Breast epithelium (tissue), 4 donors: ENCODE measurements around the gene CARS2. TPM values are rescaled to one million over a fixed set of nuclear protein-coding genes. Genes with fewer than 3 reads are reported as not detected.

ENCODE experiments used
- DNase-seq, 2 donors: peaks; one replicate each; pipeline ENCODE4 v3.0.0-alpha.2; 2019; ENCODE audit warnings: low spot score in 2 of 2
- H3K27ac ChIP-seq, 2 donors: fragments of 200-600 bp; sonication (generic) in 1 of 2; one replicate each; pipeline ENCODE4 v1.5.1; 2016 to 2019; ENCODE audit warnings: mild to moderate bottlenecking in 1 of 2
- H3K27me3 ChIP-seq, 2 donors: fragments of 200-600 bp; sonication (generic) in 1 of 2; one replicate each; pipeline versions ENCODE4 v1.5.1 to v1.6.0; 2017 to 2019; ENCODE audit warnings: control low read depth in 1 of 2, mild to moderate bottlenecking in 1 of 2
- H3K36me3 ChIP-seq: fragments of 200-600 bp; one replicate; pipeline ENCODE4 v1.5.1; 2019
- H3K4me1 ChIP-seq, 2 donors: fragments of 200-600 bp; sonication (generic); one replicate each; pipeline ENCODE4 v1.5.1; 2016 to 2019; ENCODE audit warnings: control low read depth in 1 of 2
- H3K4me3 ChIP-seq, 3 donors: fragments of 200-600 bp; sonication (generic); 1 replicate in 2 of 3; 2 replicates in 1 of 3; pipeline ENCODE4 v1.5.1; 2016 to 2019; ENCODE audit warnings: mild to moderate bottlenecking in 3 of 3, moderate library complexity in 2 of 3
- H3K9me3 ChIP-seq, 2 donors: fragments of 200-600 bp; sonication (generic) in 1 of 2; one replicate each; pipeline ENCODE4 v1.5.1; 2016 to 2019; ENCODE audit warnings: control low read depth in 1 of 2
- CTCF ChIP-seq, 3 donors: fragments of 450-650 bp; IDR thresholded peaks; one replicate each; pipeline ENCODE4 v1.5.1; 2016 to 2017; ENCODE audit warnings: antibody characterized with exemption in 3 of 3, mild to moderate bottlenecking in 3 of 3, moderate library complexity in 3 of 3
- POLR2A ChIP-seq: fragments of 450-650 bp; IDR thresholded peaks from one replicate; pipeline ENCODE4 v1.6.1; 2016; ENCODE audit warnings: antibody characterized with exemption, mild to moderate bottlenecking, moderate library complexity
- POLR2AphosphoS5 ChIP-seq, 3 donors: sonication (generic); formaldehyde crosslinking; IDR thresholded peaks; one replicate each; pipeline ENCODE4 v1.6.1; 2017; ENCODE audit warnings: antibody characterized with exemption in 3 of 3
- intact Hi-C: fragments of 100-400 bp; cut with DNase I; formaldehyde crosslinking; loops from one replicate; pipeline ENCODE4 v1.15.1; 2023; ENCODE audit warnings: low total_unique reads
- total RNA-seq, 3 donors: library from RNA; depleted of rRNA; stranded (reverse); fragments of >200 nt; gene quantifications; one replicate each; pipeline ENCODE4 v1.1.0, GENCODE V29; 2016

CARS2 gene
- 10 to 100 TPM; 59.8 to 79.8 (median 61.6) TPM for total RNA-seq

DNA sequence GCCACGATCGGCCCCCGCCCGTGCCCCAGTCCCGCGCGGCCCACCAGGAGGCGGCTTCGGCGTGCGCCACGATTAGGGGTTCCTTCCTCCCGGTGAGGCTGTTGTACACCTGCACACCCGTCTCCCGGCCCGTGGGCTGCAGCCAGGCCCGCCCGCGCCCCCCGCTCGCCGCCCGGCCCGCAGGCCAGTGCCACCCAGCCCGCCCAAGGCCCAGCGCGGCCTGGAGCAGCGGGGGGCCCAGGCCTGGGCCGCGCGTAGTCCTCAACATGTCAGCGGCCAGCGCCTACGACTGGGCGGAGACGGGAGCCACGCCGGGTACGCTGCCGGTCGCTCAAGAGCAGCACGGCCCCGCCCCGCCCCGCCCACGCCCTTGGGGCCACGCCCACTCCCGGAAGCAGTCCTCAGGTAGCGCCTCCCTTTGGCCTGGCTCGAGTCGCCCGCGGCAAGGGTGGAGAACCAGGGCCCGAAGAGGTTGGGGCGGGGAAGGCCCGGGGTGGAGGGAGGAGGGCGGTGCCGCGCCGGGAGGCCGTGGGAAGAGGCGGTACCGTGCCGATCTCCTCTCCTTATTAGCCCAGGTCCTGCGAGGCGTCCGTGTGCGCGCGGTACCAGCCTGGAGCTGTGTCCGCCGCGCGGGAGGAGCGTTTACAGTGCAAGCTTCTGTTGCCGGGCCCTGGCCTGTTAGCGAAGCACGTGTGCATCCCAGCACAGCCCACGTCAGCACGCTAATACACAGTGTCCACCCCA, at the start of gene CARS2:
TSS of gene CARS2 (minus strand) at position 291 of the 744 bp plus-strand sequence. CDS start at position 268, 23 bp downstream.
- Histone ChIP-seq H3K36me3 (no peaks in the 10 kb centered on the region), H3K9me3 (no peaks in the 10 kb centered on the region), H3K4me3 (peak within 1 kb of the TSS; percentile 65 to 99 (median 83)), H3K27ac (peak within 1 kb of the TSS; percentile 77 to 93), H3K27me3 (no peaks in the 10 kb centered on the region), H3K4me1 (peaks cover 0 to 10% of the 10 kb centered on the region in 2 donors)
- TF ChIP-seq POLR2AphosphoS5 (IDR thresholded peaks at IDR 0.05) (peak; percentile 45 to 52 (median 50)), POLR2A (no peak), CTCF (IDR thresholded peaks at IDR 0.05) (no peak)
- peak; percentile 91 to 98 for DNase-seq
- intact Hi-C loops, result no loop called here

- TF ChIP-seq CTCF (IDR thresholded peaks at IDR 0.05) (no peak), POLR2A (no peak), POLR2AphosphoS5 (IDR thresholded peaks at IDR 0.05) (no peak)
- peaks cover 4 to 8% of the 10 kb centered on the region in 2 donors for H3K9me3 ChIP-seq
- H3K36me3 ChIP-seq, result no peaks in the 10 kb centered on the region
- H3K27ac ChIP-seq, result no peak overlapping the region
- intact Hi-C loops, result no loop called here
- no peaks in the 10 kb centered on the region for H3K27me3 ChIP-seq
- H3K4me1 ChIP-seq, result no peaks in the 10 kb centered on the region
- H3K4me3 ChIP-seq, result no peak overlapping the region
- DNase-seq, result no peak
These were observed 42.4 kb upstream of the CARS2 start for GRCh38 chr13:110748271-110748670.

- intact Hi-C loops, result no loop called here
- H3K36me3 ChIP-seq, result no peaks in the 10 kb centered on the region
- no peak for DNase-seq
- peaks cover 4 to 9% of the 10 kb centered on the region in 2 donors for H3K9me3 ChIP-seq
- no peak overlapping the region for H3K27ac ChIP-seq
- H3K27me3 ChIP-seq, result no peaks in the 10 kb centered on the region
- no peaks in the 10 kb centered on the region for H3K4me1 ChIP-seq
- TF ChIP-seq CTCF (IDR thresholded peaks at IDR 0.05), result no peak
- no peak for TF ChIP-seq POLR2A
- no peak for TF ChIP-seq POLR2AphosphoS5 (IDR thresholded peaks at IDR 0.05)
- no peak overlapping the region for H3K4me3 ChIP-seq
These were observed 40.5 kb upstream of the CARS2 start for GRCh38 chr13:110746438-110746837.

- Histone ChIP-seq H3K9me3 (peaks cover 4 to 9% of the 10 kb centered on the region in 2 donors), H3K27me3 (no peaks in the 10 kb centered on the region), H3K4me3 (no peak overlapping the region), H3K4me1 (no peaks in the 10 kb centered on the region), H3K27ac (no peak overlapping the region), H3K36me3 (no peaks in the 10 kb centered on the region)
- intact Hi-C loops, result no loop called here
- DNase-seq, result no peak
- TF ChIP-seq CTCF (IDR thresholded peaks at IDR 0.05), result no peak
- TF ChIP-seq POLR2A, result no peak
- TF ChIP-seq POLR2AphosphoS5 (IDR thresholded peaks at IDR 0.05), result no peak
These were observed 37.8 kb upstream of the CARS2 start for GRCh38 chr13:110743687-110744086.

- DNase-seq, result no peak
- Histone ChIP-seq H3K4me3 (no peak overlapping the region), H3K36me3 (no peaks in the 10 kb centered on the region), H3K9me3 (no peaks in the 10 kb centered on the region), H3K27ac (no peak overlapping the region), H3K27me3 (no peaks in the 10 kb centered on the region), H3K4me1 (no peaks in the 10 kb centered on the region)
- intact Hi-C loops, result no loop called here
- no peak for TF ChIP-seq POLR2AphosphoS5 (IDR thresholded peaks at IDR 0.05)
- TF ChIP-seq POLR2A, result no peak
- TF ChIP-seq CTCF (IDR thresholded peaks at IDR 0.05), result no peak
These were observed 31.6 kb upstream of the CARS2 start for GRCh38 chr13:110737555-110737954.
